Caco-2 (cell line): ENCODE results near the gene SLC2A4RG. TPM values are rescaled to one million over a fixed set of nuclear protein-coding genes. Genes with fewer than 3 reads are reported as not detected.
A peak's percentile ranks its signal among the peaks of the same experiment; 100 is the strongest.

Experiments used
- BruUV-seq: library from RNA; stranded (reverse); fragments of 400-500 nt; replicated peaks from 2 replicates; lab custom pipeline; 2021; lab: Mats Ljungman, UMichigan
- CTCF ChIA-PET: fragments of 300-600 bp; sonication (Branson Sonifier 250); formaldehyde crosslinking; loops from one replicate; lab custom pipeline; 2022; ENCODE audit warnings: antibody characterized with exemption; lab: Charles Lee
- POLR2A ChIA-PET: fragments of 300-600 bp; sonication (Branson Sonifier 250); formaldehyde crosslinking; loops from one replicate; lab custom pipeline; 2022; ENCODE audit warnings: antibody characterized with exemption; lab: Charles Lee
- DNase-seq, 2 experiments: peaks; one replicate each; pipeline versions ENCODE4 v3.0.0 to v3.0.0-alpha.2; 2020 to 2022
- H3K27me3 ChIP-seq: replicated peaks from 2 replicates; pipeline ENCODE4 v1.6.0; 2011; ENCODE audit warnings: low read length; ENCODE audit not compliant: control insufficient read depth, insufficient read depth
- H3K36me3 ChIP-seq: 2 replicates; pipeline ENCODE4 v1.5.1; 2011; ENCODE audit warnings: low read length; ENCODE audit not compliant: control insufficient read depth, insufficient read depth
- H3K4me1 ChIP-seq: fragments of 250-450 bp; sonication (Bioruptor Pico); 2 replicates; pipeline ENCODE4 v1.5.1; 2020; ENCODE audit warnings: mild to moderate bottlenecking
- H3K4me3 ChIP-seq: 2 replicates; pipeline ENCODE4 v1.5.1; 2011; ENCODE audit warnings: low read depth, mild to moderate bottlenecking, control low read depth, low read length
- H3K9me3 ChIP-seq: fragments of 250-450 bp; sonication (Bioruptor Pico); 2 replicates; pipeline ENCODE4 v1.5.1; 2020; ENCODE audit warnings: mild to moderate bottlenecking, moderate library complexity
- H3K27ac Mint-ChIP-seq: one replicate; pipeline ENCODE4 v1.8.0; 2022; ENCODE audit warnings: mixed read lengths; ENCODE audit not compliant: unreplicated experiment
- H3K27me3 Mint-ChIP-seq: one replicate; pipeline ENCODE4 v1.8.0; 2022; ENCODE audit warnings: mixed read lengths; ENCODE audit not compliant: insufficient read depth, unreplicated experiment
- H3K36me3 Mint-ChIP-seq: one replicate; pipeline ENCODE4 v1.8.0; 2022; ENCODE audit warnings: mild to moderate bottlenecking, mixed read lengths; ENCODE audit not compliant: insufficient read depth, unreplicated experiment
- H3K4me1 Mint-ChIP-seq: one replicate; pipeline ENCODE4 v1.8.0; 2022; ENCODE audit warnings: low read depth, mixed read lengths; ENCODE audit not compliant: unreplicated experiment
- H3K4me3 Mint-ChIP-seq: one replicate; pipeline ENCODE4 v1.8.0; 2022; ENCODE audit warnings: mild to moderate bottlenecking, moderate library complexity, mixed read lengths; ENCODE audit not compliant: unreplicated experiment
- H3K9me3 Mint-ChIP-seq: one replicate; pipeline ENCODE4 v1.8.0; 2022; ENCODE audit warnings: mixed read lengths; ENCODE audit not compliant: unreplicated experiment
- intact Hi-C: fragments of 100-400 bp; cut with micrococcal nuclease; formaldehyde crosslinking; loops from one replicate; pipeline ENCODE4 v1.10.0; 2022; ENCODE audit not compliant: unreplicated experiment
- total RNA-seq: library from RNA; stranded (reverse); gene quantifications from 2 replicates; pipeline ENCODE4 v1.2.3, GENCODE V29; 2022
- TF ChIP-seq, protein P1 (sequence below), 2 experiments: fragments of 200-600 bp in 1 of 2; IDR thresholded peaks; 1 replicate in 1 of 2; 2 replicates in 1 of 2; pipeline versions ENCODE4 v1.5.1 to v1.8.0; 2011 to 2022; ENCODE audit warnings: antibody characterized with exemption in 1 of 2, control low read depth in 1 of 2, inconsistent platforms in 1 of 2, low read depth in 1 of 2, low read length in 1 of 2, mild to moderate bottlenecking in 1 of 2, moderate library complexity in 1 of 2; ENCODE audit not compliant: insufficient read depth in 1 of 2, severe bottlenecking in 1 of 2, unreplicated experiment in 1 of 2

Gene SLC2A4RG
- total RNA-seq, 1 experiment from 2014 or later, result 234 TPM

DNA sequence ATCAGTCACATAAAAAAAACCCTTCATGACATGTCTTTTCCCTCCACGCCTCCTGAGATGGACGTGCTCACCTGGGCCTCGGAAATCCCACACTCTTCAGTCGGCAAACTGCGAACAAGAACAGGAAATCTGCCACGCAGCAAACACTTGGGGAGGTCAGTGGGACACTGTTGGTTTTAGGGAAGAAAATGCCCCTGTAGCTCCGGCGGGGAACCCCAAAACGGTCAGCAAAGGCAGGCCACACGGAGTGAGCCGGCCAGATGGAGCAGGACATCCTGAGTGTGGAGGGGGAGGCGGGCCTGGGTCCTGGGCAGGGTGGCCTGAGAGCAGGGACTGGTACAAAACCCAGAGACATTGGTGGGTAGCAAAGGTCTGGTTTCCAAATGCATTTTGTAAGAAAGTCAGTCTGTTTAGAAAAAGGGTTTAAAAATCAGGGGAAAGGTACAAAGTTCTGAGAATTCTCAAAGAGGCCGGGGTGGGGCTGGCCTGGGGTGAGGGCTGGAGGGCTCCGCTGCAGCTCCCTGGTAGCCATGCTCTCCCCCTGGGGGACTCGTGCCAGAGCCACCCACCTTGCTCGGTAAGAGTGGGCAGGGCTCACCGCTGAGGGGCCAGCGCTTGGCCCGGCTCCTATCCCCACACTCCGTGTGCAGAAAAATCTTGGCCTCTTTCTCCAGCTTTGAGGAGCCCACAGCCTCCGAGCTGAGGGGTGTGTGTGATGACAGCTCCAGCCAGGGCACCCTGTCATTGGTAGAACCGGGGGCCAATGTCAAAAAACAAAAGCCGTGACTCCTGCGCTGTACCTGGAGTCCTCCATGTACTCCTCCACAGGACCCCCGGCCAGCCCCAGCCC, 5.2 kb downstream of the SLC2A4RG start:
- Mint-ChIP-seq H3K9me3 (no peaks in the 10 kb centered on the region), H3K4me1 (no peaks in the 10 kb centered on the region), H3K27ac (no peak overlapping the region), H3K27me3 (no peaks in the 10 kb centered on the region), H3K36me3 (peaks cover 58% of the 10 kb centered on the region), H3K4me3 (no peak overlapping the region)
- no TSS peak for BruUV-seq
- DNase-seq, result no peak
- no peaks in the 10 kb centered on the region for H3K9me3 ChIP-seq
- peaks cover 9% of the 10 kb centered on the region for H3K36me3 ChIP-seq
- TF ChIP-seq, protein P1, sequence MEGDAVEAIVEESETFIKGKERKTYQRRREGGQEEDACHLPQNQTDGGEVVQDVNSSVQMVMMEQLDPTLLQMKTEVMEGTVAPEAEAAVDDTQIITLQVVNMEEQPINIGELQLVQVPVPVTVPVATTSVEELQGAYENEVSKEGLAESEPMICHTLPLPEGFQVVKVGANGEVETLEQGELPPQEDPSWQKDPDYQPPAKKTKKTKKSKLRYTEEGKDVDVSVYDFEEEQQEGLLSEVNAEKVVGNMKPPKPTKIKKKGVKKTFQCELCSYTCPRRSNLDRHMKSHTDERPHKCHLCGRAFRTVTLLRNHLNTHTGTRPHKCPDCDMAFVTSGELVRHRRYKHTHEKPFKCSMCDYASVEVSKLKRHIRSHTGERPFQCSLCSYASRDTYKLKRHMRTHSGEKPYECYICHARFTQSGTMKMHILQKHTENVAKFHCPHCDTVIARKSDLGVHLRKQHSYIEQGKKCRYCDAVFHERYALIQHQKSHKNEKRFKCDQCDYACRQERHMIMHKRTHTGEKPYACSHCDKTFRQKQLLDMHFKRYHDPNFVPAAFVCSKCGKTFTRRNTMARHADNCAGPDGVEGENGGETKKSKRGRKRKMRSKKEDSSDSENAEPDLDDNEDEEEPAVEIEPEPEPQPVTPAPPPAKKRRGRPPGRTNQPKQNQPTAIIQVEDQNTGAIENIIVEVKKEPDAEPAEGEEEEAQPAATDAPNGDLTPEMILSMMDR (IDR thresholded peaks at IDR 0.05; ENCODE audit: insufficient read depth in 1 of 2, low read depth in 1 of 2, low read length in 1 of 2, severe bottlenecking in 1 of 2, unreplicated experiment in 1 of 2), result no peak
- ChIA-PET CTCF (interaction anchor here (0.6 to 0.7 kb wide), 2 partner anchors 37 to 38 kb away, joined by 3 read pairs; partner anchors contain the start of genes ARFRP1 and ZGPAT), POLR2A (interaction anchor here (0.5 kb wide), 2 partner anchors 148 to 225 kb away, joined by 3 read pairs; no protein-coding TSS in a partner anchor)
- no peak overlapping the region for H3K4me3 ChIP-seq
- no peaks in the 10 kb centered on the region for H3K27me3 ChIP-seq
- intact Hi-C loops, result no loop called here
- H3K4me1 ChIP-seq, result peaks cover 15% of the 10 kb centered on the region

DNA sequence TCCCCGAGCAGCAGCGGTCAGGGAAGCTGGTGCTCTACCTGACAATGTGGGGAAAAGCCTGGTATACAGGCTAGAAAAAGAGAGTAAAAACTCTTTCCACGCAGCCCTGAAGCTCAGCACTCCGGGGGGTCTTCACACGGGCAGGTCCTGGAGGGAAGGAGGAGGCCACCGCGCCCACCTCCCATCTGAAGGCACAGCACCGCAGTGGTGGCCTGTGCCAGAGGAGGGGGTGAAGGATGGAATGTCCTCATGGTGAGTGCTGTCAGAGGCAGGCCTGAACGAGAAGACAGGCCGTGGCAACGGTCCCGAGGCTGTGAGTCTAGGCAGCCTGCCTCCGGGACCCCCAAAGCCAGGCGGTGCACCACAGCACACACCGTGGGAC, 5.8 kb downstream of the SLC2A4RG start:
- TF ChIP-seq, protein P1 (IDR thresholded peaks at IDR 0.05; ENCODE audit: insufficient read depth in 1 of 2, low read depth in 1 of 2, low read length in 1 of 2, severe bottlenecking in 1 of 2, unreplicated experiment in 1 of 2), result no peak
- Mint-ChIP-seq H3K27ac (no peak overlapping the region), H3K4me3 (no peak overlapping the region), H3K27me3 (no peaks in the 10 kb centered on the region), H3K4me1 (no peaks in the 10 kb centered on the region), H3K9me3 (no peaks in the 10 kb centered on the region), H3K36me3 (peaks cover 57% of the 10 kb centered on the region)
- BruUV-seq, result no TSS peak
- POLR2A ChIA-PET, result no interaction called here
- Histone ChIP-seq H3K4me3 (no peak overlapping the region), H3K36me3 (peaks cover 9% of the 10 kb centered on the region), H3K9me3 (no peaks in the 10 kb centered on the region), H3K4me1 (peaks cover 15% of the 10 kb centered on the region), H3K27me3 (no peaks in the 10 kb centered on the region)
- no peak for DNase-seq
- CTCF ChIA-PET, result interaction anchor here (0.6 kb wide), 1 partner anchor 38 kb away, joined by 3 read pairs; the partner anchor contains the start of genes ARFRP1 and ZGPAT
- intact Hi-C loops, result no loop called here

DNA sequence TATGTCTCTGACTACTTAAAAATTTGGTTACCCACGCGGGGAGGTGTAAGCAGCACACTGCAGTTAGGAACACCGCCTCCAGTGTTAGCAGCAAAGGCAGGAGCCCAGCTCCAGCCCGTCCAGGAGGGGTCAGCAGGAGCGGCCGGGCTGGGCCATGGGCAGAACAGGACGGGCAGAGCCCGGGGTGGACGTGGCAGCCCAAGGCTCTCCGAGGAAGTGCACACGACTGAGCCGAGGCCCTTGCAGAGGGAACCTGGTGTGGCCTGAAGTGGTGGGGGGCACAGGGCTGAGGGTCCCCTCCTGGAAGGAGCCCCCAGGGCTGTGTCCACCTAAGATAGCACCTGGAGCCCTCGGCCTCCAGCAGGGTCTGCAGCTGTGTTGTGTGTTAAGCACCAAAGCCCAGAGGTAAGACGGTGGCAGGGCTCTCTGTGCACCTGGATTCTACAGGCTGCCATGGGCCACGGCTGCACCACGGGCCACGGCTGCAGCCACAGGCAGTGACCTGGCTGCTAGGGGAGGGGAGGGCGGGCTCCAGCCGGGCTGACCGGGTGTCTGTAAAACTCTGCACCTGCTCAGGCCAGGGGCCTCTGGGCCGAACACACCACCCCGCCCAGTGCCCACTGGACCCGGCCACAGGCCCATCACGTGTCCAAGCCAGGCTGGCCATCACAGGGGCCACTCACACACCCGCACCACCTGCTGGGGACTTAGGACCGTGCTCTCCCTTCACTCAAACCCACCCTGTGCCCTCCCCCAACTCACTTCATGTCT, 6.6 kb downstream of the SLC2A4RG start:
- H3K27ac Mint-ChIP-seq, result no peak overlapping the region
- Histone ChIP-seq H3K4me1 (peaks cover 13% of the 10 kb centered on the region), H3K9me3 (no peaks in the 10 kb centered on the region), H3K4me3 (no peak overlapping the region), H3K36me3 (peaks cover 8% of the 10 kb centered on the region), H3K27me3 (no peaks in the 10 kb centered on the region)
- intact Hi-C loops, result no loop called here
- BruUV-seq, result no TSS peak
- TF ChIP-seq, protein P1 (IDR thresholded peaks at IDR 0.05; ENCODE audit: insufficient read depth in 1 of 2, low read depth in 1 of 2, low read length in 1 of 2, severe bottlenecking in 1 of 2, unreplicated experiment in 1 of 2), result peak in 1 of 2 experiments; percentile 22
- H3K4me1 Mint-ChIP-seq, result no peaks in the 10 kb centered on the region
- H3K27me3 Mint-ChIP-seq, result no peaks in the 10 kb centered on the region
- H3K4me3 Mint-ChIP-seq, result no peak overlapping the region
- POLR2A ChIA-PET, result interaction anchor here (0.5 kb wide), 1 partner anchor 212 kb away, joined by 5 read pairs; no protein-coding TSS in a partner anchor
- CTCF ChIA-PET, result interaction anchor here (0.6 to 1.2 kb wide), 2 partner anchors 24 to 38 kb away, joined by 3 read pairs; partner anchors contain the start of genes ARFRP1 and ZGPAT
- no peaks in the 10 kb centered on the region for H3K9me3 Mint-ChIP-seq
- peak in 1 of 2 experiments; percentile 56 for DNase-seq
- peaks cover 50% of the 10 kb centered on the region for H3K36me3 Mint-ChIP-seq
